GDM1 (cell line): ENCODE data around the gene TNFAIP3.

ENCODE experiments used
- DNase-seq: peaks from one replicate; lab custom pipeline; 2025; lab: John Stamatoyannopoulos, UW

Gene TNFAIP3

GRCh38 chr6:137864812-137865508, 2.1 kb upstream of the TNFAIP3 start:
- no peak for DNase-seq

DNA sequence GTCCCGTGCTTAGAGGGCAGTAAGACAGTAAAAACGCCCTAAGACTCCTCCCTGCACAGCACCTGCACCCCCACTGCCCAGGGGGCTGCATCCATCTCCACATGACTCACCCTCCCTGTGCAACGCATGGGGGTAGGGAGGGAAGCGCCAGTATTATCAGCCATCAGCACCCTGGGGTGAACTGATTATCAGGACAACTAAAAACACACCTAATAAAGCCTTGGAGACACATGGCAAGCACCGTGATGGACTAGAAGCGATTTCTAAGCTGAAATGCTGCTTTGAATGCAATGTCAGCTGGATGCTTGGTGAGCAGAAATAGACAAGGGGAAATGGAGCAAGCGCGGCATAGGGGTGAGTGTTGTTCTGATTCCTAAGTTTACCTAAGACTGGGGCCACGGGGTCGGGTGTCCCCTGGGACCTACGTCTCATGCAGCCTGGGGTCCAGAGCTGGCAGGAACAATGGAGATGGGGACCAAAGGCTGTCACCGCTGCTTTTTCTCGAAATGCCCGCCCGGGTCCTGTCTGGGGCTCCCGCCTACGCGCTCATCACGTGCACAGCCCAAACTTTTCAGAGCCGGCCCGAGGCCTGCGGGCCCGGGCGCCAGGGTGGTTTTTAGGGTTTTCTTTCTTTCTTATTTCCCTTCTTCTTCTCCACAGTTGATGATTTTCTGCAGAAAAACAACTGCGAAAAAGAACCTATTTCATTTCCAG, 702 bp upstream of the TNFAIP3 start:
- DNase-seq, result no peak

DNA sequence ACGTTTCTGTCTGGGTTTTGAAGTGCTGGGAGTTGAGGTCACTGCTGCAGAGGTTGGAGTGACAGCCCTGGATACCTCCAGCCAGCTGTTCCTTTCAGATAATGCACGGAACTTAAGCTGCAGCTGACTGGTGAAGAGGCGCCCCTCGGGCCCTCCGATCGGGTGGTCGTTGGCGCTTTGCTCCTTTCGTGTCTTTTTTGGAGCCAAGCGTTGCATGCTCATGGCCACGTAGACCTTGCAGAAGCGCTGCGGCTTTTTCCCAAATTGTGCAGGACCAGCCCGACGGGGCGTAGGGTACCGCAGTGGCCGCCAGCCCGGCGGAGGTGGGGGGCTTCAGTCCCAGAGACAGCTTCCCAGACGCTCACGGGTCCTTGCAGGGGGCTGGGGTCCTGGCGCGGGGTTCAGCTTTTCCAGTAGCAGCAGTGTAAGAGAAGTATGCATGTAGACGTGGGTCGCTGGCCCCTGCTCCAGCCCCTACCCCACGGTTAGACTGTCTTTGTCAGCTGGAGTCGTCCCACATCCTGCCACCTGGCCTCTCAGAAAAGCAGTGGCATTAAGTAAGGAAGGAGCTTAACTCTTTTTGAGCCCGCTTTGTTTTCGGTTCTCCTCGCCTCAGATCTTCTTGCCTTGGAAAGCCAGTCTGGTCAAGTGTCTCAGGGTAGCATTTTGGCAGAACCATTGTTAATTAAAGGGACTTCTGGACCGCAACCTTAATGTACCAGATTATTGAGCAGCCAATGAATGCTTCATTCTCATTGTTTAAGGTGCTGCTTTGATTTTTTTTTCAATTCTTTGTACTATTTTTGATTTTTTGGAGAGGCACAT, 838 bp downstream of the TNFAIP3 start:
- no peak for DNase-seq

DNA sequence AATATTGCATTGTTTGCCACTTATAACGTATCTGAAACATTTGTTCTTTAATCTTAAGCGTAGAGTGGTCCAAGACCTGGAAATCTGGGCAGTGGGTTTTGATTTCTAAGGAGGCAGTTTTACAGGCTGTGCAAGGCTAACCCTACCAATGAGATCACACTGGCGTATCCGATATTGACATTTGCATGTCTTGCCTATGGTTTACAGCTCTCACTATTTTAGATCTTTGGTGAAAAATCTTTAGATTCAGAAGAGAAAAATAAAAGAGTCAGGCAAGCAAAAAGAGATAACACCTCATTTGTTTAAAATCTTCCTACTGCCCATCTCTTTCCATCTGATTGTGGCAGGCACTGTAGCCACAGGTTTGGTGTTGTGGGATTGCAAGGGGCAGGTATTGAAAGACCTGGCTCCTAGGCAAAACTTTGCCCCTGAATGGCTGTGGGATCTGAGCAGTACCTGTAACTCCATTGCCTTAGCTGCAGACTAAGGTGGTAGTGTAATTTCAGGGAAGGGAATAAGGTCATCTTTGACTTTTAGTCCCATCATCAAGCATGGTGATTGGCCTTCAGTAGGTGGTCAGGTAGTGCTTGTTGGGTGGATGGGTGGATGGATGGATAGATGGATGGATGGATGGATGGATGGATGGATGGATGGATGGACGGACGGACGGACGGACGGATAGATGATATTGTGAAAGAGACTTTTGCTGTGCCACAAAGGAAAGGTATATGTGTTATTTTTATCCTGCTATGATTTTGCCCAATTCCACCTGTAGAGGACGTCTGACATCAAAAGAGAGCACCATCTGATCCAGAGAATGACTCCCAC, 1.9 kb downstream of the TNFAIP3 start:
- no peak for DNase-seq

DNA sequence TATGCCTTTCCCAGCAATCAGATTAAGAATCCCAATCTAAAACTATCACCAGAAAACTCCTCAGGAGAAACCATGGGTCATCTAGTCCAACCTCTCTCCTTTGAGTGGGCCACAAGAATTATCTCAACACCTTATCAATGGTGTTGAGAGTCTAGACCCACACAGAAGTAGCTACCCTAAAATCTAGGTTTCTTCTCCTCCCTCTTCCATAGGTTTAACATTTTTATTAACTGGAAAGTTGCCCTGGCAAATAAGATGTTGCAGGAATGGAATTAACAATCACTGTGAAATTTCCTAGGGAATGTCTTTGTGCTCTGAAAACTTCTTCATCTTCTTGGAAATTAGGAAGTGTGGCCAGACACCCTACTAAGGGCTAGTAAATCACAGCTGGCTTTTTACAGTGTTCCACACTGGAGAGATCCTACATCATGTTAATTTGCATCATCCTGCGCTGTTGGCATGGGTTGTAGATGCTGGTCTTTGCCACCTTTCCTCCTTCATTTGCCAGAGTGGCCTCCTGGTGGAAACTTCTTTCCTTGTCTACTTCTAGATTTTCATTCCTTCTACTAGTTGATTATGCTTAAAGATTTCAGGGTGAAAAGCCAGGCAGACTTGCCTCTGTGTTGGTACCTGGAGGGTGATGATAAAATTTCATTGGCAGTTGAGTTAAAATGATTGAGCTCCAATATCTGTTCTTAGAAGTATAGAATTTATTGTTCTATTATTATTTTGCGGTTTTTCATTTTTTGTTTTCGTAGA, 2.7 kb downstream of the TNFAIP3 start:
- DNase-seq, result no peak

GRCh38 chr6:137870308-137870644, 3.2 kb downstream of the TNFAIP3 start:
- DNase-seq, result no peak

- DNase-seq, result no peak
Observed at GRCh38 chr6:137870744-137871247, 3.7 kb downstream of the TNFAIP3 start.

DNA sequence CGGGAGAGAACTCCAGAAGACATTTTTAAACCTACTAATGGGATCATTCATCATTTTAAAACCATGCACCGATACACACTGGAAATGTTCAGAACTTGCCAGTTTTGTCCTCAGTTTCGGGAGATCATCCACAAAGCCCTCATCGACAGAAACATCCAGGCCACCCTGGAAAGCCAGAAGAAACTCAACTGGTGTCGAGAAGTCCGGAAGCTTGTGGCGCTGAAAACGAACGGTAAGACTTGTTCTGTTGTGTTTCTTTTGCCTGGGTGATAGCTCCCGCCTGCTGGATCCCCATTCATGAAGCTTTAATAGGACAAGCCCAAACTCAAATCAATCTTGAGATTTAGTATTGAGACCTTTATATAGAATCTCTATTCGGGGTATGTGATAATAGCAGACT, 4.2 kb downstream of the TNFAIP3 start:
- DNase-seq, result no peak

GRCh38 chr6:137871831-137872454, 4.9 kb downstream of the TNFAIP3 start:
- DNase-seq, result no peak

GRCh38 chr6:137872581-137873115, 5.6 kb downstream of the TNFAIP3 start:
- DNase-seq, result no peak

DNA sequence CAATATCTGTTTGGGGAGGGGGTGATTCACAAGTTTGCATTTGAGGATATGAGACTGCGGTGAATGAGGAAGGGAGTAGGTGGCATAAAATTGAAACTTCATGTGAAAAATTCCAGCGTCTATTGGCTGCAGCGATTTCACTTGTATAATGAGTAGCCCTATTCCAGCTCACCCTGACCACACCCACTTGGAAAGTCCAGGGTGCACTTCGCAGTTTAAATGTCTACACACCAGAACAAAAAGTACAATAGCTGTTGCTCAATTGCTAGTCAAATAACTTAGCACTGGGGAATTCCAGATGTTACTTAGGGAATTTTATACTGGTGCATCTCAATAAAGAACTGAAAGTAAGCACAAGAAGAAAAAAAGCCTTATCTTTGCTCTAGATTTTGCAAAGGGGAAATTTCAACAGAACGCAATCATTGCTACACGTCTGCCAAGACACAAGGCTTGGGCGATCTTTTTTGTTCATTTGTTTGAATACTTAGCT, 6.3 kb downstream of the TNFAIP3 start:
- no peak for DNase-seq

- no peak for DNase-seq
Observed at GRCh38 chr6:137874204-137875057, 7.4 kb downstream of the TNFAIP3 start.

DNA sequence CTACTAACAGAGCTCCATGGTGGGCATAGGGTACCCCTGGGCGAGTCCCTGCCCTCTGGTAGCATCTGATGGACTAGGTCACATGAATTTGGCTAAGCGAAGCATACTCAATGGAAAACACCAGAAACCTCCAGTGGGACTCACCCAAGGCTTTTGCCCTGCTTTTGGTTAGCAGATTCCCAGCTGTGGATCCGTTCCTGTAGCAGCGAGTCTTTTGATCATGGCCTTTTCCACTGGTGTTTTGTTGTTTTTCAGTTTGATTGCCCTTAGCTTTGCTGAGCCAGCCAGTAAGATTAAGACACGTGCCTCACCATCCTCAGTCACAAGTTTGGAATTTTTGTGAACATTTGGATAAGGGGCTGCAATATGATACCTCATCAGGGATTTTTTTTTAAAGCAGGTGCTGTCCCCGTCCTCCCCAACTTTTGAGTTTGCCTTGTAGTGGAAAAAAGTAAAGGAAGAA, 8.0 kb downstream of the TNFAIP3 start:
- DNase-seq, result no peak

GRCh38 chr6:137875606-137876005, 8.5 kb downstream of the TNFAIP3 start:
- no peak for DNase-seq

DNA sequence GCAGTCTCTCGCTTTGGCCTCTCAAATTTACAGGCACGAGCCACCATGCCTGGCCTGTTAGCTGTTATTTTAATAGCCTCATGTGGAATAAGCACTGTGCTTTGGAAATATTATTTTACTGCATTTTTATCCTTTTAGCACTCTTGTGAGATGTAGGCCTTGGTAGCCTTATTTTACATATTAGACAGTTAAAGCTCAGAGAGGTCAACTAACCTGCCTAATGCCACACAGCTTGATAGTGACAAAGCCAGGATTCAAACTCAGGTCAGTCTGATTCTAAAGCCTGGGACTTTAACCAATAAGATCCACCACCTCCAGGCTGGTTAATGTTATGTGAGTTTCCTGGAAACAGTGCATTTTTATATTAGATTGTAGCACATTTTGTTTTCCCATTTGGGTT, 9.5 kb downstream of the TNFAIP3 start:
- DNase-seq, result no peak

- no peak for DNase-seq
Observed at GRCh38 chr6:137877113-137877512, 10.1 kb downstream of the TNFAIP3 start.

DNA sequence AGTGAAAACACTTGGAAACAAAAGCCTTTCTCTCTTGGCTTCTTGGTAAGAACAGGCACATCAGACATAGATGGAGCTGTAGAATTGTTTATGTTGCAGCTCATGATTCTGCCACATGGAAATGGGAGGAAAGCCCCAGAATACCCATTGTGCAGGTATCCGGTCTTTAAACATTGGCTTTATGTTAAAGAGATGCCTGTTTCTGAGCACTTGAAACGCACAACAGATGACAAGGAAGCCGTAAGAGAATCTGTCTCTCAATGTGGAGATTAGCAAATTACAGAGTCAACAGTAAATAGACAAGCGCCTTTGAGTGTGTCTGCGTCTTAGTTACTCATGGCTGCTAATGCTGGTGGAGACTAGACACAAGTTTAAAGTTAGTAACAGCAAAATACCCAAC, 10.5 kb downstream of the TNFAIP3 start:
- no peak for DNase-seq

GRCh38 chr6:137878029-137878428, 11.0 kb downstream of the TNFAIP3 start:
- no peak for DNase-seq
